ENCODE data around the gene SUN3. TPM values are rescaled to one million over a fixed set of nuclear protein-coding genes. Genes with fewer than 3 reads are reported as not detected.

The SUN3 gene
- total RNA-seq, 1 experiment from 2014 or later, result not detected

GRCh38 chr7:47991741-47992311 lies 37.1 kb downstream of the SUN3 start (continued):
- TF ChIP-seq, protein P1, sequence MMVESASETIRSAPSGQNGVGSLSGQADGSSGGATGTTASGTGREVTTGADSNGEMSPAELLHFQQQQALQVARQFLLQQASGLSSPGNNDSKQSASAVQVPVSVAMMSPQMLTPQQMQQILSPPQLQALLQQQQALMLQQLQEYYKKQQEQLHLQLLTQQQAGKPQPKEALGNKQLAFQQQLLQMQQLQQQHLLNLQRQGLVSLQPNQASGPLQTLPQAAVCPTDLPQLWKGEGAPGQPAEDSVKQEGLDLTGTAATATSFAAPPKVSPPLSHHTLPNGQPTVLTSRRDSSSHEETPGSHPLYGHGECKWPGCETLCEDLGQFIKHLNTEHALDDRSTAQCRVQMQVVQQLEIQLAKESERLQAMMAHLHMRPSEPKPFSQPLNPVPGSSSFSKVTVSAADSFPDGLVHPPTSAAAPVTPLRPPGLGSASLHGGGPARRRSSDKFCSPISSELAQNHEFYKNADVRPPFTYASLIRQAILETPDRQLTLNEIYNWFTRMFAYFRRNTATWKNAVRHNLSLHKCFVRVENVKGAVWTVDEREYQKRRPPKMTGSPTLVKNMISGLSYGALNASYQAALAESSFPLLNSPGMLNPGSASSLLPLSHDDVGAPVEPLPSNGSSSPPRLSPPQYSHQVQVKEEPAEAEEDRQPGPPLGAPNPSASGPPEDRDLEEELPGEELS (CRISPR knock-in tag; IDR thresholded peaks at IDR 0.05), result no peak
- TF ChIP-seq ATF1 (CRISPR knock-in tag; IDR thresholded peaks at IDR 0.05), result no peak
- peak; percentile 62; the same call in 1 of the 2 replicates for TF ChIP-seq TEAD1 (CRISPR knock-in tag; IDR thresholded peaks at IDR 0.05)
- TF ChIP-seq JUN (CRISPR knock-in tag; IDR thresholded peaks at IDR 0.05), result no peak
- TF ChIP-seq, protein P2, sequence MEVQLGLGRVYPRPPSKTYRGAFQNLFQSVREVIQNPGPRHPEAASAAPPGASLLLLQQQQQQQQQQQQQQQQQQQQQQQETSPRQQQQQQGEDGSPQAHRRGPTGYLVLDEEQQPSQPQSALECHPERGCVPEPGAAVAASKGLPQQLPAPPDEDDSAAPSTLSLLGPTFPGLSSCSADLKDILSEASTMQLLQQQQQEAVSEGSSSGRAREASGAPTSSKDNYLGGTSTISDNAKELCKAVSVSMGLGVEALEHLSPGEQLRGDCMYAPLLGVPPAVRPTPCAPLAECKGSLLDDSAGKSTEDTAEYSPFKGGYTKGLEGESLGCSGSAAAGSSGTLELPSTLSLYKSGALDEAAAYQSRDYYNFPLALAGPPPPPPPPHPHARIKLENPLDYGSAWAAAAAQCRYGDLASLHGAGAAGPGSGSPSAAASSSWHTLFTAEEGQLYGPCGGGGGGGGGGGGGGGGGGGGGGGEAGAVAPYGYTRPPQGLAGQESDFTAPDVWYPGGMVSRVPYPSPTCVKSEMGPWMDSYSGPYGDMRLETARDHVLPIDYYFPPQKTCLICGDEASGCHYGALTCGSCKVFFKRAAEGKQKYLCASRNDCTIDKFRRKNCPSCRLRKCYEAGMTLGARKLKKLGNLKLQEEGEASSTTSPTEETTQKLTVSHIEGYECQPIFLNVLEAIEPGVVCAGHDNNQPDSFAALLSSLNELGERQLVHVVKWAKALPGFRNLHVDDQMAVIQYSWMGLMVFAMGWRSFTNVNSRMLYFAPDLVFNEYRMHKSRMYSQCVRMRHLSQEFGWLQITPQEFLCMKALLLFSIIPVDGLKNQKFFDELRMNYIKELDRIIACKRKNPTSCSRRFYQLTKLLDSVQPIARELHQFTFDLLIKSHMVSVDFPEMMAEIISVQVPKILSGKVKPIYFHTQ (CRISPR knock-in tag; IDR thresholded peaks at IDR 0.05), result no peak
- TF ChIP-seq, protein P3, sequence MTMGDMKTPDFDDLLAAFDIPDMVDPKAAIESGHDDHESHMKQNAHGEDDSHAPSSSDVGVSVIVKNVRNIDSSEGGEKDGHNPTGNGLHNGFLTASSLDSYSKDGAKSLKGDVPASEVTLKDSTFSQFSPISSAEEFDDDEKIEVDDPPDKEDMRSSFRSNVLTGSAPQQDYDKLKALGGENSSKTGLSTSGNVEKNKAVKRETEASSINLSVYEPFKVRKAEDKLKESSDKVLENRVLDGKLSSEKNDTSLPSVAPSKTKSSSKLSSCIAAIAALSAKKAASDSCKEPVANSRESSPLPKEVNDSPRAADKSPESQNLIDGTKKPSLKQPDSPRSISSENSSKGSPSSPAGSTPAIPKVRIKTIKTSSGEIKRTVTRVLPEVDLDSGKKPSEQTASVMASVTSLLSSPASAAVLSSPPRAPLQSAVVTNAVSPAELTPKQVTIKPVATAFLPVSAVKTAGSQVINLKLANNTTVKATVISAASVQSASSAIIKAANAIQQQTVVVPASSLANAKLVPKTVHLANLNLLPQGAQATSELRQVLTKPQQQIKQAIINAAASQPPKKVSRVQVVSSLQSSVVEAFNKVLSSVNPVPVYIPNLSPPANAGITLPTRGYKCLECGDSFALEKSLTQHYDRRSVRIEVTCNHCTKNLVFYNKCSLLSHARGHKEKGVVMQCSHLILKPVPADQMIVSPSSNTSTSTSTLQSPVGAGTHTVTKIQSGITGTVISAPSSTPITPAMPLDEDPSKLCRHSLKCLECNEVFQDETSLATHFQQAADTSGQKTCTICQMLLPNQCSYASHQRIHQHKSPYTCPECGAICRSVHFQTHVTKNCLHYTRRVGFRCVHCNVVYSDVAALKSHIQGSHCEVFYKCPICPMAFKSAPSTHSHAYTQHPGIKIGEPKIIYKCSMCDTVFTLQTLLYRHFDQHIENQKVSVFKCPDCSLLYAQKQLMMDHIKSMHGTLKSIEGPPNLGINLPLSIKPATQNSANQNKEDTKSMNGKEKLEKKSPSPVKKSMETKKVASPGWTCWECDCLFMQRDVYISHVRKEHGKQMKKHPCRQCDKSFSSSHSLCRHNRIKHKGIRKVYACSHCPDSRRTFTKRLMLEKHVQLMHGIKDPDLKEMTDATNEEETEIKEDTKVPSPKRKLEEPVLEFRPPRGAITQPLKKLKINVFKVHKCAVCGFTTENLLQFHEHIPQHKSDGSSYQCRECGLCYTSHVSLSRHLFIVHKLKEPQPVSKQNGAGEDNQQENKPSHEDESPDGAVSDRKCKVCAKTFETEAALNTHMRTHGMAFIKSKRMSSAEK (CRISPR knock-in tag; IDR thresholded peaks at IDR 0.05; ENCODE audit: borderline replicate concordance), result 0 out of 2 replicates have a peak, but pooled peaks have one; percentile 36
- no peak for TF ChIP-seq MYBL2 (CRISPR knock-in tag; IDR thresholded peaks at IDR 0.05)
- no peak for TF ChIP-seq CREM (CRISPR knock-in tag; IDR thresholded peaks at IDR 0.05)
- TF ChIP-seq, protein P4, sequence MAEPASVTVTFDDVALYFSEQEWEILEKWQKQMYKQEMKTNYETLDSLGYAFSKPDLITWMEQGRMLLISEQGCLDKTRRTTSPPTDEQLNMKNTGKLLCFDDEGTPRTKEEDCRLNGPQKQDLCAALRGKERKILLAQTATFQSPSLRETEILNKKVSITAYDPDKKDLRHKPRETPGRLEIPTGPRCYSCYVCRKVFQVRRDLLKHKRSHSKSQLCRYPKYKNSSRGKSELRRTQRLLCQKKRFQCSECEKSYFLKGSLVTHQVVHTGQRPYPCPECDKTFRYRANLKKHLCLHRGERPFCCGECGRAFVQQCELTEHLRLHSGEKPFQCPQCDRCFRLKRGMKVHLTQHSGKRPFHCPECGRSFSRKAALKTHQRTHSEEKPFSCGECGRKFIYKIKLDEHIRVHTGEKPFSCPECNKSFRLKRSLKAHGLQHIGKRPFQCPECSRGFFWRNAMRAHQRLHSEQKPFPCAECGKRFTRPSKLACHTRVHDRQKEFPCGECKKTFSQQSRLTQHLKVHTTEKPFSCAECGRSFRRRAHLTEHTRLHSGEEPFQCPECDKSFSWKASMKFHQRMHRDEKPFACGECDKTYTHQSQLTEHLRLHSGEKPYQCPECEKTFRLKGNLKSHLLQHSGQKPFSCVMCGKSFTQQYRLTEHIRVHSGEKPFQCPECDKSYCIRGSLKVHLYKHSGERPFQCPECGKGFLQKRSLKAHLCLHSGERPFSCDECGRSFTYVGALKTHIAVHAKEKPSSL (CRISPR knock-in tag; conservative IDR thresholded peaks at IDR 0.05), result no peak
- no peak for TF ChIP-seq GRHL2 (CRISPR knock-in tag; IDR thresholded peaks at IDR 0.05; ENCODE audit: insufficient replicate concordance, severe bottlenecking)
- TF ChIP-seq NR1H2 (CRISPR knock-in tag; IDR thresholded peaks at IDR 0.05), result no peak
- no peak for TF ChIP-seq GABPB1 (CRISPR knock-in tag; IDR thresholded peaks at IDR 0.05)

GRCh38 chr7:47991270-47991669 lies 37.6 kb downstream of the SUN3 start:
- H3K27me3 Mint-ChIP-seq (ENCODE audit: low read depth), result no peaks in the 10 kb centered on the region; the same call in 1 of the 2 replicates
- peaks cover 39% of the 10 kb centered on the region for H3K4me1 Mint-ChIP-seq
- ATAC-seq (no peak), DNase-seq (ENCODE audit: low spot score) (no peak)
- ChIA-PET CTCF (interaction anchor here (0.8 to 2.3 kb wide), 18 partner anchors 8 to 164 kb away, joined by 3 to 23 read pairs (median 6); partner anchors contain the start of gene UPP1), POLR2A (interaction anchor here (0.5 to 2.2 kb wide), 5 partner anchors 38 to 532 kb away, joined by 3 to 17 read pairs (median 3); partner anchors contain the start of gene UPP1)
- H3K27ac Mint-ChIP-seq, result peak overlapping the region; percentile 84
- peaks cover 4% of the 10 kb centered on the region; the same call in 1 of the 2 replicates for H3K36me3 Mint-ChIP-seq
- peaks cover 18% of the 10 kb centered on the region for H3K9me3 Mint-ChIP-seq
- peak overlapping the region; percentile 75 for H3K4me3 Mint-ChIP-seq
- TF ChIP-seq SMAD3 (CRISPR knock-in tag; IDR thresholded peaks at IDR 0.05; ENCODE audit: borderline replicate concordance) (no peak), ATF2 (CRISPR knock-in tag; IDR thresholded peaks at IDR 0.05; ENCODE audit: borderline replicate concordance, low read depth) (no peak), EMX1 (CRISPR knock-in tag; IDR thresholded peaks at IDR 0.05) (no peak), NFE2L1 (CRISPR knock-in tag; IDR thresholded peaks at IDR 0.05) (no peak), ZNF121 (CRISPR knock-in tag; IDR thresholded peaks at IDR 0.05) (no peak), ZNF416 (CRISPR knock-in tag; IDR thresholded peaks at IDR 0.05) (no peak), ZNF423 (CRISPR knock-in tag; IDR thresholded peaks at IDR 0.05) (no peak), PREB (CRISPR knock-in tag; IDR thresholded peaks at IDR 0.05; ENCODE audit: borderline replicate concordance) (no peak), ZNF396 (CRISPR knock-in tag; IDR thresholded peaks at IDR 0.05; ENCODE audit: borderline replicate concordance) (no peak)
- TF ChIP-seq, protein P5, sequence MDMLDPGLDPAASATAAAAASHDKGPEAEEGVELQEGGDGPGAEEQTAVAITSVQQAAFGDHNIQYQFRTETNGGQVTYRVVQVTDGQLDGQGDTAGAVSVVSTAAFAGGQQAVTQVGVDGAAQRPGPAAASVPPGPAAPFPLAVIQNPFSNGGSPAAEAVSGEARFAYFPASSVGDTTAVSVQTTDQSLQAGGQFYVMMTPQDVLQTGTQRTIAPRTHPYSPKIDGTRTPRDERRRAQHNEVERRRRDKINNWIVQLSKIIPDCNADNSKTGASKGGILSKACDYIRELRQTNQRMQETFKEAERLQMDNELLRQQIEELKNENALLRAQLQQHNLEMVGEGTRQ (CRISPR knock-in tag; IDR thresholded peaks at IDR 0.05), result no peak
